ENCODE data around the gene CACTIN. TPM values are rescaled to one million over a fixed set of nuclear protein-coding genes. Genes with fewer than 3 reads are reported as not detected.
"Not testable (repeated sequence)": the region's sequence is repeated elsewhere in the genome, so short reads cannot be mapped to it uniquely, and the experiment has no call there.

Gene CACTIN
- total RNA-seq, 1 donor: 48.2 TPM

GRCh38 chr19:3648037-3648905 is 21.7 kb upstream of the CACTIN start:
- no peak for DNase-seq (ENCODE audit: low read depth in 2 of 3, low spot score in 2 of 3)

- not testable (repeated sequence) for DNase-seq (ENCODE audit: low read depth in 2 of 3, low spot score in 2 of 3)
These were observed 20.5 kb upstream of the CACTIN start for GRCh38 chr19:3647102-3647501.

DNA sequence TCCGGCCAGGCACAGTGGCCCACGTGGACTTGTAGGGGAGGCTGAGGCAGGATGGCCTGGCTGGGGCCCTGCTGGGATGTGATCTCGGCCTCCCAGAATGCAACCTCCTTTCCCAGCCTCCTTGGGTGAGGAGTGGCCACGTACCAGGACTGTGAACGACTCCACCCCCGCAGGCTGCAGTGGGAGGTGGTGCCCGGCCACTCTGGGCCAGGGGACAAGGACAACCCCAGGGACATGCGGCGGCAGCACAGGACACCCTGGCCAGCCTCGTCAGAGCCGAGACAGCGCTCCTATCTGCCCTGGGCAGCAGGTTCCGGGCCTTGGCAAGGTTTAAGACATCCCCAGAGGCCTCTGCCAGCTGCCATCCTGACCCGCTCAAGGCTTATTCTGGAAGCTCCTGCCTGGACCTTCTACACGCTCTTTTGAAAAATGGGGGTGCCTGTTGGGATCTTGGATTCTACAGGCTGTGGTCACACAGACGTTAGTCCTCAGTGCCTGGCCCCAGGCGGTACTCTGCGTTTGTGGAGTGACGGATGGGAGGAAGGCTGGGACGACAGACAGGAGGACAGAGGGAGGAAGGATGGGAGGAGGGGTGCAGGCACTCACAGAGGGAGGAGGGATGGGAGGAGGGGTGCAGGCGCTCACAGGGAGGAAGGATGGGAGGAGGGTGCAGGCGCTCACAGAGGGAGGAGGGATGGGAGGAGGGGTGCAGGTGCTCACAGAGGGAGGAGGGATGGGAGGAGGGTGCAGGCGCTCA is 19.9 kb upstream of the CACTIN start:
- DNase-seq (ENCODE audit: low read depth in 2 of 3, low spot score in 2 of 3): no peak

DNA sequence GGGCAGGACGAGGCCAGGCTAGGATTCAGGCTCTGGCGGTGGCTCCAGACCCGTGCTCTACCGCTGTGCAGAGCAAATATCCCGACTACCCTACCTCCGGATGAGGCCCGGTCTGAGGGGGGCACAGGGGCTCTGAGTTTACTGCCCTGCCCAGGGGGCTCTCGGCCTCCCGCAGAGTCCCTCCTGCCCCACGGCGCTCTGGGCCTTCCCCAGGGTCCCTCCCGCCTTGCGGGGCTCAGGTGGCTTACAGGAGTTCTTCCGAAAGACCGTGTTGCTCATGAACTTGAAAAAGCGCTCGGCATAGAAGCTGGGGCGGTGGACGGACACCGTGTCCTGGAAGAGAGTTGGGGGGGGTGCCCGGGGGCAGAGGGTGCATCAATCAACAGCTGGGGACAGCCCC is 19.1 kb upstream of the CACTIN start:
- DNase-seq (ENCODE audit: low read depth in 2 of 3, low spot score in 2 of 3): no peak

GRCh38 chr19:3645067-3645396 is 18.4 kb upstream of the CACTIN start:
- DNase-seq (ENCODE audit: low read depth in 2 of 3, low spot score in 2 of 3): no peak

- no peak for DNase-seq (ENCODE audit: low read depth in 2 of 3, low spot score in 2 of 3)
These were observed 17.9 kb upstream of the CACTIN start for GRCh38 chr19:3644351-3645066.

- no peak for DNase-seq (ENCODE audit: low read depth in 2 of 3, low spot score in 2 of 3)
These were observed 17.2 kb upstream of the CACTIN start for GRCh38 chr19:3643674-3644313.

DNA sequence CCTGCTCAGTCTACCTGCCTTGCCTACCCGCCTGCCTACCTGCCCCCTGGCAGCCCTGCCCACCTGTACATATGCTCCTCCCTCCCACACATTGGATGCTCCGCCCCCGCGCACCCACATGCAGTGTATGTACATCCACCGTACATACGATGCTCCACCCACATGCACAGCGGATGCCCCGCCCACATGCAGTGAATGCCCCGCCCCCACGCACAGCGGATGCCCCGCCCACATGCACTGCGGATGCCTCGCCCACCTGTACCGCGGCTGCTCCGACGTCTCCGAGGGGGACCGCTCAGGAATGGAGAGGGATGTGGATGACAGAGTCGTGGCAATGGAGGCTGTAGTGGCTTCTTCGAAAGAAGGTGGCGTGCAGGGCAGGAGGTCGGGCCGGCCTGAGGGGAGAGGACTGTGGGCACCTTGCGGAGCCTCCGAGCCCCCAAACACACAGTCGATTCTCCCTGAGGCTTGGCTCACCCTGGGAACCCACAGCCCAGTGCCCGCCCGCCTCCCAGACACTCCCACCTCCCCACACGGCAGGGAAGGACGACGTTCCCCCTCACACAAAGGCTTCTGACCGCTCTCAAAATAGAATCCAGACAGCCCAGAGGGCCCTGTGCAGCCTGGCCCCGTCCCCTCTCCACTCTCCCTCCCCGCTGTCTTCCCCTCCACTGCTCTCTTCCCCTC is 16.5 kb upstream of the CACTIN start:
- DNase-seq (ENCODE audit: low read depth in 2 of 3, low spot score in 2 of 3): no peak

- DNase-seq (ENCODE audit: low read depth in 2 of 3, low spot score in 2 of 3): no peak
These were observed 15.7 kb upstream of the CACTIN start for GRCh38 chr19:3642296-3642695.

DNA sequence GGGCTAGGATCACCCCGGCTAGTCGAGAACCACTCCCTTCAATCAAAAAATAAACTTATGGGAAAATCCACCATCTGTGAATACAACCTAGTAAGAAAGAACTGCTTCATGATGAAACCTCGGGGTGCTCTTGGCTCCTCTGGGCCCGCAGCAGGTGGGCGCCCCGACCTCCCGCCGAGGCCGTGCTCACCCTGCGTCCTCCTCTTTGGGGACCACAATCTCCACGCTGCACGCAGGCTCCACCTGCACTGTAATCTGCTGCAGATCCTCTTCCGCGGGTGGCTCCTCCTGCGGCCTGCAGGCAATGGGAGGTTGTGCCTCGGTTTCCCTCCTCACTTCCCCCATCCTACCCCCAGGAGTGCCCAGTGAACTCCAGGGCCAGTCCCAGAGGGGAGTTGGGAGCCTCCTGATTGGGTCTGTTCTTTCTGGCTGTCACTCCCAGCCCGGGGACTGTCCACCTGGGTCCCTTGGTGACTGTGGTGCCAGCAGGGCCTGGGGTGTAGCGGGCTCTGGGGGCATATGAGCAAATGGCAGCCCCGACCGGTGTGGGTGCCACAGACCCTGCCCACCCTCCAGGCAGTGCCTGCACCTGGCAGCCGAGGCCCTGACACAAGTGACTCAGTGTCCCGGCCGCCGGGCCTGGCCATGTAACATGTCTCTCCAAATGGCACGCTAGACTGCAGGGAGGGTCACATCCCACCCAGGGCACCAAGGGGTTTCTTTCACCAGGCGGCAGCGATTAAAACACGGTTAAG is 15.1 kb upstream of the CACTIN start:
- DNase-seq (ENCODE audit: low read depth in 2 of 3, low spot score in 2 of 3): no peak

DNA sequence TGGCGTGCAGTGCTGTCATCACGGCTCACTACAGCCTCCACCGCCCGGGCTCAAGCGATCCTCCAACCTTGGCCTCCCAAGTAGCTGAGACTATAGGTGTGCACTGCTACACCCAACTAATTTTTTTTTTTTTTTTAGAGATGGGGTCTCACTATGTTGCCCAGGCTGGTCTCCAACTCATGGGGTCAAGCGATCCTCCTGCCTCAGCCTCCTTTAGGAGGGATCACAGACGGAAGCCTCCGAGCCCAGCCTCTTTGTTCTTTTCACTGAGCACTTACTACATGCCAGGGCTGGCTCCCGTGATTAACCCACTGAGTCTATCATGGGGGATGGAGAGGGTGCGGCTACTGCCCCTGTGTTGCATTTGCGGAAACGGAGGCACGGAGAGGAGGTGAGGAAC is 12.9 kb upstream of the CACTIN start:
- DNase-seq (ENCODE audit: low read depth in 2 of 3, low spot score in 2 of 3): no peak

- no peak for DNase-seq (ENCODE audit: low read depth in 2 of 3, low spot score in 2 of 3)
These were observed 11.9 kb upstream of the CACTIN start for GRCh38 chr19:3638208-3639193.

DNA sequence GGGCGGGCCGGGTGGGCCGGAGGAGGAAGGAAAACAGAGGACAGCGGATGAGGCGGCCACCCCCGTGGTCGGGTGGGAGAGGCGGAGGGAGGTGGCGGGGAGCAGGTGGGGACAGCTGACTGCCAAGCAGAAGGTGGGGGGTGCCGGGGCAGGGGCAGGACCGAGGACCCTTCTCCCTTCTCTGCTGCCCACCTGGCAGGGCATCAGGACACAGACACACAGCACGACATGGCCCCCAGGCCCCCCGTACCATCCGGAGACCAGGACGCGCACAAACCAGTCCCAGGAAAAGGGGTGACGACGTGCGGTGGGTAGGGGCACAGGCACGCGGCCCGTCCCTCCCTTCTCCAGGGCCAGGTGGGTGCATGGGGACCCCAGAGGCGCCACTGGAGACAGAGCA is 11.0 kb upstream of the CACTIN start:
- no peak for DNase-seq (ENCODE audit: low read depth in 2 of 3, low spot score in 2 of 3)

DNA sequence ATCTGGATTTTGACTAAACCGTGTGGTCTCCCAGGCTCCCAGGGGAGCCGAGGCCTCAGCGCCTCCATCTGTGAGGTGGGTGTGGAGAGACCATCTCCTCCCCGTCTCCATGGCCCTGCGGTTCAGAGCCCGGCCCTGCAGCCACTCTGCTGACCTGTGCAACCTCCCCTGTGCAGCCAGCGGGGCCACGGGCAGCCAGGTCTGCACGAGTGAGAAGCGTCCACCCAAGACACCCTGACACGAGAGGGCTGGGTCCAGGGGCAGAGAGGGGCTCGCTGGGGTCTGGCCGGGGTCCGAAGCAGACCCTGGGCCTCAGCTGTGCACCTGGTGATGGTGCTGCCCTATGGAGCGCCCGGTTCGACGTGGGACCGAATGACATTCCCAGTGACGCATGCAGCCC is 10.4 kb upstream of the CACTIN start:
- no peak for DNase-seq (ENCODE audit: low read depth in 2 of 3, low spot score in 2 of 3)

DNA sequence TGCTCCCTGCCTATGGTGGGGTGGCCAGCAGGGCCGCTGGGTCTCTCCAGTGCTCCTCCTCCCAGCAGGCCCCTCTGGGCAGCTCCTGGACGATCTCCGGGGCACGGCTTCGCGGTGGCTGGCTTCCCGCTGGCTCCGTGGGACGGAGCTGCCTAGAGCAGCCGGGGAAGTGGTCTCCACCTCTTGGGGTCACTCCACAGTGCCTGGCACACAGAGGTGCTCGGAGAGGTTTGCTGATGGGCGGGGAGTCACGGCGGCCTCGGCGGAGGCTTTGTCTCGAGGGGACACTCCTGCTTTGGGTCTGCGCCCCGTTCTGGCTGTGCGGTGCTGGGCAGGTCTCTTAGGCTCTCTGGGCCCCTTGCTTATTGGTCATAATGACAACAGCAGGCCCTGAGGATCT is 9.9 kb upstream of the CACTIN start:
- DNase-seq (ENCODE audit: low read depth in 2 of 3, low spot score in 2 of 3): no peak

GRCh38 chr19:3634496-3635045 is 8.0 kb upstream of the CACTIN start:
- no peak for DNase-seq (ENCODE audit: low read depth in 2 of 3, low spot score in 2 of 3)

GRCh38 chr19:3633559-3633988 is 7.0 kb upstream of the CACTIN start:
- DNase-seq (ENCODE audit: low read depth in 2 of 3, low spot score in 2 of 3): no peak

Data from hematopoietic multipotent progenitor cell (in vitro differentiated cells).